HEK293T (cell line): ENCODE results near the gene TMCC2.

Source experiments
- CTCF ChIA-PET: fragments of 350-600 bp; formaldehyde crosslinking; extraction: SDS; loops from one replicate; lab custom pipeline; 2021; ENCODE audit warnings: antibody characterized with exemption, inconsistent platforms; lab: Yijun Ruan, JAX
- POLR2A ChIA-PET: fragments of 350-600 bp; formaldehyde crosslinking; extraction: SDS; loops from one replicate; lab custom pipeline; 2020; ENCODE audit warnings: antibody characterized with exemption, inconsistent platforms; lab: Yijun Ruan, JAX
- DNase-seq: peaks from one replicate; pipeline ENCODE4 v3.0.0; 2012; ENCODE audit warnings: mixed read lengths; ENCODE audit errors: extremely low spot score
- ARNT ChIP-seq: fragments of 450-650 bp; IDR thresholded peaks from 2 replicates; pipeline ENCODE4 v1.6.1; 2017; ENCODE audit warnings: mild to moderate bottlenecking
- BHLHE40 ChIP-seq: fragments of 450-650 bp; IDR thresholded peaks from 2 replicates; pipeline ENCODE4 v1.6.1; 2016; ENCODE audit warnings: mild to moderate bottlenecking, moderate library complexity, borderline replicate concordance
- CTBP1 ChIP-seq: fragments of 450-650 bp; IDR thresholded peaks from 2 replicates; pipeline ENCODE4 v1.6.1; 2016; ENCODE audit warnings: borderline replicate concordance
- ELF4 ChIP-seq: fragments of 450-650 bp; IDR thresholded peaks from 2 replicates; pipeline ENCODE4 v1.6.1; 2017; ENCODE audit warnings: antibody characterized with exemption
- FOXA1 ChIP-seq: fragments of 450-650 bp; IDR thresholded peaks from 2 replicates; pipeline ENCODE4 v1.6.1; 2016; ENCODE audit warnings: mild to moderate bottlenecking
- FOXK2 ChIP-seq: fragments of 450-650 bp; IDR thresholded peaks from 2 replicates; pipeline ENCODE4 v1.6.1; 2016; ENCODE audit warnings: mild to moderate bottlenecking
- FOXM1 ChIP-seq: fragments of 450-650 bp; IDR thresholded peaks from 2 replicates; pipeline ENCODE4 v1.6.1; 2017; ENCODE audit warnings: mild to moderate bottlenecking, borderline replicate concordance
- HDGF ChIP-seq: fragments of 450-650 bp; IDR thresholded peaks from 2 replicates; pipeline ENCODE4 v1.6.1; 2017; ENCODE audit warnings: antibody characterized with exemption, borderline replicate concordance
- L3MBTL2 ChIP-seq: fragments of 450-650 bp; conservative IDR thresholded peaks from 2 replicates; pipeline ENCODE4 v1.6.1; 2016; ENCODE audit warnings: mild to moderate bottlenecking
- LEF1 ChIP-seq: fragments of 450-650 bp; IDR thresholded peaks from 2 replicates; pipeline ENCODE4 v1.6.1; 2017; ENCODE audit warnings: mild to moderate bottlenecking, borderline replicate concordance
- NFRKB ChIP-seq: fragments of 450-650 bp; IDR thresholded peaks from 2 replicates; pipeline ENCODE4 v1.6.1; 2016; ENCODE audit warnings: mild to moderate bottlenecking, moderate library complexity
- PKNOX1 ChIP-seq: fragments of 450-650 bp; IDR thresholded peaks from 2 replicates; pipeline ENCODE4 v1.6.1; 2016
- SP1 ChIP-seq: fragments of 450-650 bp; IDR thresholded peaks from 2 replicates; pipeline ENCODE4 v1.6.1; 2017
- SUZ12 ChIP-seq: fragments of 450-650 bp; IDR thresholded peaks from 2 replicates; pipeline ENCODE4 v1.6.1; 2016; ENCODE audit warnings: mild to moderate bottlenecking
- TARDBP ChIP-seq: fragments of 450-650 bp; IDR thresholded peaks from 2 replicates; pipeline ENCODE4 v1.6.1; 2016
- ZNF384 ChIP-seq: fragments of 450-650 bp; IDR thresholded peaks from 2 replicates; pipeline ENCODE4 v1.6.1; 2016

Gene TMCC2

GRCh38 chr1:205235951-205236350 lies 8.2 kb downstream of the TMCC2 start:
- no peak for TF ChIP-seq FOXA1
- no peak for TF ChIP-seq PKNOX1
- no peak for TF ChIP-seq L3MBTL2
- TF ChIP-seq TARDBP = no peak
- ChIA-PET CTCF (no interaction called here), POLR2A (no interaction called here)

GRCh38 chr1:205236526-205236925 lies 8.8 kb downstream of the TMCC2 start:
- POLR2A ChIA-PET = no interaction called here

More at GRCh38 chr1:205235951-205236350, 8.2 kb downstream of the TMCC2 start:
- DNase-seq = no peak

GRCh38 chr1:205236951-205237475 lies 9.3 kb downstream of the TMCC2 start:
- CTCF ChIA-PET = interaction anchor here (0.6 kb wide), 1 partner anchor 144 kb away, joined by 3 read pairs; no protein-coding TSS in a partner anchor
- DNase-seq = no peak
- POLR2A ChIA-PET = no interaction called here

More at GRCh38 chr1:205236526-205236925, 8.8 kb downstream of the TMCC2 start:
- CTCF ChIA-PET = no interaction called here
- TF ChIP-seq LEF1 (no peak), FOXA1 (no peak), SP1 (no peak), L3MBTL2 (no peak), NFRKB (no peak), TARDBP (no peak), ZNF384 (no peak), PKNOX1 (no peak), BHLHE40 (no peak), CTBP1 (no peak), FOXM1 (no peak), ARNT (no peak), ELF4 (no peak), SUZ12 (no peak), HDGF (no peak), FOXK2 (no peak)
- no peak for DNase-seq

DNA sequence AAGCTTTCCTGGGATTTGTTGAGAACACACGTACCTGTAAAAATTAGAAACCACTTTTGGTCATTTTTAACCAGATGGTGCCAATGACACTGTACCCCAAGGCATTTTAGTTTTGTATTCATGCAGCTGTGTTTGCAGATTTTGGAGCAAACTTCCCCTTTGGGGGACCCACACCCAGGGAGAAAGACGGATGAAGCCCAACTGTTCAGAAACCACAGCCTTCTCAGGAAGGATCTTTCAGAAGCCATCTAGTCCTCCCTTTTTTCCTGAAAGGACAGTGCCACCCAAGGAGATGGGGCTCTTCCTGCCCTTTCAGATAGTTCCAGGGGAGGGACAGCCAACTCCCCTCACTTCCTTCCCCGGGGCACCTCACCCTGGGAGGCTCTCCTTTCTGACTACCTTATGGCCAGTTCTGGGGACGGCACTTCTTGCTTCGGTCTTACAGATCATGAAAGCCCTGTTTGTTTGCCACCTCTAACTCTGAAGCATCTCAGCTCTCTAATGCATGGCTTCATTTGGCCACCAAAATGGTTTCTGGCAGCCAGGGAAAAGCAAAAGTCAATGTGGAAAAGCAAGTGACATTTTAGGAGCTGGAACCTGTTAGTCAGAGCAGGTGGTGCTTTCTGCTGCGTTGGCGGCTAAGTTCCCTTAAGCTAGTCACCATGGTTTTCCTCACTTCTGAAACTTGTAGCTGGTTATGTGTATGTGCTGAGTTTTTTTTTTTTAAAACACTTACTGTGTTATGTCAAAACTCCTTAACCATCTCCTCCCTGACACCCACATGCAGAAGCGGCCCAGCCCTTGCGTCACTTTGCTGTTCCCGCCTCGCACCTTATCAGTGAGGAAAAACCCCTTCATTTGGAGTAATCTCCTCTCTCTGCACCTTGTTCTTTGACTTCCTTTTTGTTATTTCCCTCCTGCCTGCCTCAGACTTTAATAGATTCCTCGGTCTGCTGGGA lies 10.1 kb downstream of the TMCC2 start:
- no peak for DNase-seq
- CTCF ChIA-PET = interaction anchor here (0.6 kb wide), 2 partner anchors 10 to 144 kb away, joined by 3 read pairs; no protein-coding TSS in a partner anchor
- POLR2A ChIA-PET = interaction anchor here (2.4 kb wide), 1 partner anchor 8 kb away, joined by 8 read pairs; no protein-coding TSS in a partner anchor
- no peak for TF ChIP-seq FOXA1
- TF ChIP-seq HDGF = no peak
- TF ChIP-seq ARNT = no peak
- TF ChIP-seq FOXK2 = no peak
- no peak for TF ChIP-seq CTBP1
- TF ChIP-seq ELF4 = no peak
- no peak for TF ChIP-seq FOXM1
- TF ChIP-seq TARDBP = no peak
- no peak for TF ChIP-seq NFRKB

More at GRCh38 chr1:205236951-205237475, 9.3 kb downstream of the TMCC2 start:
- TF ChIP-seq ARNT = no peak
- TF ChIP-seq TARDBP = no peak
- no peak for TF ChIP-seq BHLHE40
- no peak for TF ChIP-seq ELF4
- TF ChIP-seq FOXM1 = no peak
- TF ChIP-seq CTBP1 = no peak
- no peak for TF ChIP-seq PKNOX1
- no peak for TF ChIP-seq SP1
- no peak for TF ChIP-seq ZNF384
- no peak for TF ChIP-seq NFRKB
- no peak for TF ChIP-seq LEF1
- no peak for TF ChIP-seq L3MBTL2
- no peak for TF ChIP-seq HDGF
- TF ChIP-seq SUZ12 = no peak
- no peak for TF ChIP-seq FOXA1
- TF ChIP-seq FOXK2 = no peak

DNA sequence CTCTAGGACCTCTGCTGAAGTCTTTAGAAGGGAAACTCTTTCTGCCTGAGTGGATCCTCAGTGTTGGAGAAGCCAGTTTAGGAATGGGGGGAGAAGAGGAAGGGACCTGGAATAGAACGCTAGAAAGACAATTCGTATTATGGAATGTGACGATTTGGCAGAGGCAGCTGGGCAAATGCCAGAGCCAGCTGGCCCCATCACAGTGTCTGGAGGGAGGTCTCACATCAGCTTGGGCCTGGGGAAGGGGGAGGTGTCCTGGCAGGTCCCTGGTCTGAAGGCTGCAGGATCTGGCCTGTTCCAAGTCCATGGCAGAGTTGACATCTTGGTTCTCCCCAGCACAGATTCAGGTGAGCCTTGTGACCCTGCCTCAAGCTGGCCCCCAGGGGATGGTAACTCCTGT lies 11.3 kb downstream of the TMCC2 start:
- CTCF ChIA-PET = interaction anchor here (0.8 to 1.4 kb wide), 2 partner anchors 86 to 116 kb away, joined by 4 to 5 read pairs; no protein-coding TSS in a partner anchor
- no peak for DNase-seq
- POLR2A ChIA-PET = interaction anchor here (2.4 kb wide), 1 partner anchor 9 kb away, joined by 8 read pairs; no protein-coding TSS in a partner anchor
- TF ChIP-seq ELF4 (no peak), FOXM1 (no peak), L3MBTL2 (no peak), LEF1 (no peak), ZNF384 (no peak), BHLHE40 (no peak), FOXA1 (no peak), TARDBP (no peak), SP1 (no peak), CTBP1 (no peak), FOXK2 (no peak), PKNOX1 (no peak), HDGF (no peak), ARNT (no peak), NFRKB (no peak), SUZ12 (no peak)
